ENCODE data around the gene CRISP2.
"Not testable (repeated sequence)": the region's sequence is repeated elsewhere in the genome, so short reads cannot be mapped to it uniquely, and the experiment has no call there.

The CRISP2 gene, protein sequence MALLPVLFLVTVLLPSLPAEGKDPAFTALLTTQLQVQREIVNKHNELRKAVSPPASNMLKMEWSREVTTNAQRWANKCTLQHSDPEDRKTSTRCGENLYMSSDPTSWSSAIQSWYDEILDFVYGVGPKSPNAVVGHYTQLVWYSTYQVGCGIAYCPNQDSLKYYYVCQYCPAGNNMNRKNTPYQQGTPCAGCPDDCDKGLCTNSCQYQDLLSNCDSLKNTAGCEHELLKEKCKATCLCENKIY

DNA sequence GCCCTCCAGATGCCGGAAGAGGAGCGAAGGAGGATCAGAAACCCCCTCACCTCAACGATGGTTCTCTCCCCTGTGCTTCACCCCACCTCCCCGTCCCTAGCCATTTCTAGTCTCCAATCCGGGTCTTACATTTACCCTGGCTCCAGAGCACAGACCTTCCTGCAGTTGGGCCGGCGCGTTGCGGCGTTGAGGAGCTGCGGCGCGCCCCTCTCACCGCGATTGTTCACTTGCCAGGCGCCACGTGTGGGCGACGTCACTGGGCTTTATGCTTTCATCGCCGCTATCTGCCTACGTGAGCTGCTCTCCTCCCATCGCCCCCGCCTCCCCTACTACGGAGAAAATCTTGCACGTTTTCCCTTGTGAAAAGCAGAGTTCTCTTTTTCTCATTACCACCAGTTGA is at the start of gene CRISP2:
Gene CRISP2, minus strand, starts transcription at position 198 of the 400 bp plus-strand sequence. CDS start 4,347 bp downstream, outside the sequence.
- DNase-seq (ENCODE audit: low read depth in 2 of 2), result no peak

DNA sequence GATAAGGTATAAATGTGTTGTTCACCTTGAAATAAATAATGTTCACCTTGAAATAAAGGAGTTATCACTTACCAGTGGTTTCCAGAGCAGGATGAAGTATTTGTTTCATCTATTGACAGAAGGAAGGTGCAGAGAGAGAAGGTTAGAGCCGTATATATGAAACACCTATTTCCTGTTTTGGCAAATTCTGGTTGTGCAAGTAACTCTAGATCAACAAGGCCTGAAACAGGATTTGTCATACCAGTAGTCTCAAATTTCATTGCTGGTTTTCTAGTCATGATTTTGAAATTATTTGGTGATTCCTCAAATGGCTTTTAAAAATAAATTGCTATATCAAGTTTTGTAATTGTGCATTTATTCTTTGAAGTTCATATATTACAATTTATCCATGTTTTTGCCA is 30.9 kb upstream of the CRISP2 start, which contains the start of gene CRISP3:
Gene CRISP3, minus strand, starts transcription at position 130 of the 400 bp plus-strand sequence. Its CDS starts 21 bp downstream, at position 109.
- DNase-seq (ENCODE audit: low read depth in 2 of 2), result no peak

DNA sequence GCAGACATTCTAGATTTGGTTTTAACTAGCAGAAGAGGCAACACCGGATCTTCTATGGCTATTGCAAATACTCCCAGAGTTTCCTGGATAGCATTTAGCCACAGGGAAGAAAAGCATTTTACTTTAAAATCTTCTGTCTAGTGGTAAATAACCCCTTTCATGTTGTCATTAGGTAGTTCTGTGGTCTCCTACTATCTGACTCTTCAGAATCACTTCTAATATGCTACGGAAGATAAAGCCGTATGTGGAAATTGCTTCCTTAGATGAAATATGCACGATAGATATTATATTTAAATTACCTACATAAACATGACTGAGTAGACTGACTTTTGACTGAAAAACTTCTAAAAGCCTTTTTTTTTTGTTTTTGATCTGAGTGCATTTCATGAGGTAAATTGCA is 30.1 kb upstream of the CRISP2 start:
- no peak for DNase-seq (ENCODE audit: low read depth in 2 of 2)

DNA sequence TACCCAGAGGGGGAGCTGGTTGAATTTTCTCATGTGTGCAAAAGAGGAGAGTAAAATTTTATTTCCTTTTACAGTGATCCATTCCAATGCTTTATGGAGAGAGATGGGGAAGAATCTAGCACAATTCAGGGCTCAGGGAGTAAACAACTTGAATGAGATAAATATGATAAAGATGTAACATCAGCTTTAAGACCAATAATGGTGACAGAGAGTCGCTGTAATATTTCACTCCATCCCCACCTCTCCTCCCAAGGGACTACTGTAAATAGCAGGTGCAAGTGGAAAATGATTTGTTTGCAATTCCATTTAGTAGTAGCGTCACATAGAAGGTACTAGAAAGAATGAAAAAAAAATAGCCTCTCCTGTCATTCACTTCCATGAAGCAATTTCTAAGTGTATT is 26.1 kb upstream of the CRISP2 start:
- no peak for DNase-seq (ENCODE audit: low read depth in 2 of 2)

DNA sequence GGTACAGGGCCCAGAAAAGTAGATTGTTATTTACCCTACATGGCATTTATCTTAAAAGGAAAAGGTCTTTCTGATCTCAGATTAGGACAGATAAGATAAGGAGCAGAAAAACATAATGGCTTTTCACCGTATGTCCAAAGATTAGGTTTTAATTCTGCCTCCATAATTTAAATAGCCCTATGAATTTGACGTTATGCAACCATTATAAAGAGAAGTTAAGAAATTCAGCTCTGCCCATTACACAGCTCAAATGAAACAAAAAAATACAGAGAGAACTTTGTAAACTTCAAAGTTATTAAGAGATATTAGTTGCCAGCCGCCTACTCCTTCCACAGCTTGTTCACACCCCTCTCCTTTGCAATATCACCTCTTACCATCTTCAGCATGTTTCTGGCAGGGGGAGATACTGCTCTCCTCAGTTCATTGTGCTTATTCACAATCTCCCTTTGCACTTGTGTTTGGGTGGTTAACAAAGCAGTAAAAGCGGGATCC is 22.7 kb upstream of the CRISP2 start:
- DNase-seq (ENCODE audit: low read depth in 2 of 2), result no peak

DNA sequence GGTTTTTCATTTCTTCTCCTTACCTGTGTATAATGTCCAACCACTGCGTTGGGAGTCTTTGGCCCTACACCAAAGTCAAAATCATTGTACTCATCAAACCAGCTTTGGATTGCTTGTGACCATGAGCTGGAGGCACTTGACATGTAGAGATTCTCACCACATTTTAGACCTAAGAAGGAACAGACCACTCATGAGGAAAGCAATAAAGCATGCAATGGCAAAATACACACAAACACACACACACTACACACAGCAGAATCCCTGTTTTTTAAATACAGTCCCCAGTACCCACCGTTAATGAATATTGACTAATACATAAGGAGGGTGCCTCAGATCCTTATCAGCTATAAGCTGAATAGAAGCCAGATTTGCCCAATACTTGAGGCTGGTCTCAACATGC is 20.3 kb upstream of the CRISP2 start:
- no peak for DNase-seq (ENCODE audit: low read depth in 2 of 2)

DNA sequence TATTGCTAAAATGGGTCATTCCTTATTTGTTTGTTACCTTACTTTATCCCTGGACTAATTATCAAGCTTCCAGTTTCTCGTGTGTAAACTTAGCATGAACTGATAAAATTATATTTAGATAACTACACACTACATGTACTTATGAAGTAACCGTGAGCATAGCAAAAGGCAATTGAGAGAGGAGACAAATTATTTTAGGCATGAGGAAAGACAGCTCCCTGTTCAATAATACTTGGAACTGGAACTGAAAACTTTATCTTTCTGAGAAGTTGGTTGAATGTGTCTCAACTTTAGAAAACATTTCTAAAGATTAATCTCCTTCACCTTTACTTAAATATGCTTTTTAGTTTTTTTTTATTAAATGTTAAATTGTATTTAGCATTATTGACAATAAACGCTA is 19.4 kb upstream of the CRISP2 start:
- DNase-seq (ENCODE audit: low read depth in 2 of 2), result no peak

DNA sequence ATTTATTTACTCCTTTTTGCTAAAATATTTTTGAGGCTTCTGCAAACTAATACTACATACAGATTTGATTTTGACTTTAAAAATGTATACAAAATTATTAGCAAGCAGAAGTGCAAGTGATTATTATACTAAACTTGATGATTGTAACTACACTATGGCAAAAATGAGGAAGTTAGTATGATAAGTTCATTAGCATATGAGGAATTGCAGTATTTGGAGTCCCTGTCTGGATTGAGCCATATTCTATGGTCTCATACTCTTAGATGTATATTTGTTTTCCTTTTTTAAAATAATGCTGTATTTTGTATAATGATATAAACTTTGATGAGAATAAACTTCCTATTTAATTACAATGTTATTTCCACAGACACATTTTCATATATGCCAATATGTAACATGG is 16.9 kb upstream of the CRISP2 start:
- DNase-seq (ENCODE audit: low read depth in 2 of 2), result no peak

DNA sequence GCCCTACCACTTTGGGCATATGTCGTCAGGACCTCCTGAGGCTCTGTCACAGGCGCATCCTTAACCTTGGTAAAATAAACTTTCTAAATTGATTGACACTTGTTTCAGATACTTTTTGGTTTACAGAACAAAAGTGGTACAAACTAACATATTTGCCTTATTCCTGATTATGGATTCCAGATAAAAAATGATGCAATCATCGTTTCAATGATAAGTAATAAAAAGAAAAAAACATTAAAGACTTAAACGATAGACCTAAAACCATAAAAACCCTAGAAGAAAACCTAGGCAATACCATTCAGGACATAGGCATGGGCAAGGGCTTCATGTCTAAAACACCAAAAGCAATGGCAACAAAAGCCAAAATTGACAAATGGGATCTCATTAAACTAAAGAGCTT is 10.6 kb upstream of the CRISP2 start:
- not testable (repeated sequence) for DNase-seq (ENCODE audit: low read depth in 2 of 2)

DNA sequence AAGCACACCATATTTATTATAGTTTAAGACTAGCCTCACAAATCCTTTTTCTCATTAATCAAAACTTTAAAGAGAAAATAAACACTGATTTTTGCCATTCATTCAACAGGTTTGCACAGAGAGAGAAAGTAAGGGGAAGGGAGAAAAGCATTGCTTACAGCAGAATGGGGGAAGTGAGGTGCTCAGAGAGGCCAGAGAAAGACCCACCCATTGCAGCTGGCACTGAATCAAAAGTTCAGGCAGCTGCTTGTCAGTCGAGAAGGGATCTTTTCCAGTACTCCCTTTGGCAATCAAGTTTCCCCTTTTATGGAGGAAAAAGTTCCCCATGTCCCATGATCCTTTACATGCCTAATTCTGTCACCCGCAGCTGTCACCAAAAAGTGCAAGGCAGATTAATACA is 8.0 kb upstream of the CRISP2 start:
- no peak for DNase-seq (ENCODE audit: low read depth in 2 of 2)

DNA sequence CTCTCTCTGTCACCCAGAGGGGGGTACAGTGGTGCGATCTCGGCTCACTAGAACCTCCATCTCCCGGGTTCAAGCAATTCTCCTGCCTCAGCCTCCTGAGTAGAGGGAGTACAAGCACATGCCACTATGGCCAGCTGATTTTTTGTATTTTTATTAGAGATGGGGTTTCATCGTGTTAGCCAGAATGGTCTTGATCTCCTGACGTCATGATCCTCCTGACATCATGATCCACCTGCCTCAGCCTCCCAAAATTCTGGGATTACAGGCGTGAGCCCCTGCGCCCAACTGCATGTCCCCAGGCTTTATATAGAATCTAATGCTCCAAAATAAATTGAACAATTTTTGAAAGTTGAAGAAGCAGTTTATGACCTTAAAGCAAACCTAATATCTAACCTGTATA is 7.0 kb upstream of the CRISP2 start:
- no peak for DNase-seq (ENCODE audit: low read depth in 2 of 2)

DNA sequence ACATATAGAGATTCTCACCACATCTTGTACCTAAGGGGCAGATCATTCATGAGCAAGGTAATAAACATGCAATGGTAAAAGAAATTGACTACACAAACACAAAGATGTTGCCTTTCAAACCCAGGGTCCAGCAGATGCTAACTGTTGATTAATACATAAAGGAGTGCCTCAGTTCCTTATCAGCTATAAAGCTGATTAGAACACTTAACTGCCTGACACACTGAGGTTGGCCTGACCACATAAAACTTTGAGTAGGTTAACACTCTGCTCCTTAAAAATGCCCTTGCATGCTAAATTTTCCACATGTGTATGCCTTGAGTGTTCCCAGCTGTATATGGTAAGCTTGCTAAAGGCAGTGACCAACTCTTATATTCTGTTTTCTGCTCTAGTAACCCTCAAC is 14.9 kb downstream of the CRISP2 start:
- DNase-seq (ENCODE audit: low read depth in 2 of 2), result no peak

DNA sequence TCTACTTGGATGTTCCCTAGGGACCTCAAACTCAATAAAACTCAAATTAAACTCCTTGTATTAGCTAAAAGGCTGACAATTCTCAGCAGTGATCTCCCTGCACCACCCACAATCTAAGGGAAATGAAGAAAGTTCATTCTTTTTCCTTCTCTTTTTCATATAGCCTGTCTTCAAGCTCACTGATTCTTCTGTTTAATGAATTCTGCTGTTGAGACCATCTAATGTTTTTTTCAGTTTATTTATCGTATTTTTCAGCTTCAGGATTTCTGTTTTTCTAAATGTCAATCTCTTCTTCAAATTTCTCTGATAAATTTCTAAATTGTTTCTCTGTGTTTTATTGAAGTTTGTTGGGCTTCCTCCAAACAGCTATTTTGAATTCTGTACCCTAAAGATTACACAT is 19.8 kb downstream of the CRISP2 start:
- DNase-seq (ENCODE audit: low read depth in 2 of 2), result no peak

DNA sequence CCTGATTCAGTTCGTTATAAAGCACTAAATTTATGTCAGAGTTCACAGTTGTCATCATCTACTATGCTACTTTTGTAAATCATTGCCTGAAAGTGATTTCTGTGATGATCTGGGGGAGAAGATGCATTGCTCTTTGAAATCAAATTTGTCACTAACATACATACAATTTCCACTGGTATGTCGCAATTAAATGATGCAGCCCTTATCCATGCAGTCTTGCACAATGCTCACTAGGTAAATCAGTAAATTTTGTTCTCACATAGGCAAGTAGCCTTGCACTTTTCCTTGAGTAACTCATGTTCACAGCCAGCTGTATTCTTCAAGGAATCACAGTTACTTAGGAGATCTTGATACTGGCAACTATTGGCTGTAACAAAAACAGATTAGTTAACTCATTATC is 20.8 kb downstream of the CRISP2 start:
- DNase-seq (ENCODE audit: low read depth in 2 of 2), result no peak

DNA sequence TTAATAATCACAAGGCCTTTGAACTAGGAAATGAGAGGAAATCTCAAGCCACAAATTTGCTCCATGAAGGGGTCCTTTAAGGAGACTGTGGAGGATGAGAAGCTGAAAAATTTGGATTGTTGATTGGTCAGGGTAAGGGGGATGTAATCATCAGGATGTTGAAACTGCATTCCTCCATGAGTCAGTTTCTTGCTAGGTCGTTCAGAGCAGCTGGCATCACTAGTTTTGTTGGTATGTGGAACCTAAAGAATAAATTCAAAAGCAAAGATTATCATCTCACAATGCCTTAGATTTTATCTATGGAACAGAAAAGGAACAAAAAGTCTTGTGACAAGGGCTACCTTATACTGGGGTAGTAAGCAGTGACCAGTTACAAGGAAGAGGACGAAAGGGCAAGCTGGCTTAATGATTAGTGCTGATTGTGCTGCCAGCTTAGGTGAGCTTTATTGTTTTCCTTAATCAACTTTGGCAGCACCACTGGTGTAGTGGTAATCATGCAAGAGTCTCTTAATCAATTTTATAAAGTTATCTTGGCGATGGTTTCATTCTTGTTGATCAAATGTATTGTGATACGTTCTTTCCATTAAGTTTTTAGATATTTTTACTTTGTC is 36.6 kb downstream of the CRISP2 start:
- no peak for DNase-seq (ENCODE audit: low read depth in 2 of 2)

DNA sequence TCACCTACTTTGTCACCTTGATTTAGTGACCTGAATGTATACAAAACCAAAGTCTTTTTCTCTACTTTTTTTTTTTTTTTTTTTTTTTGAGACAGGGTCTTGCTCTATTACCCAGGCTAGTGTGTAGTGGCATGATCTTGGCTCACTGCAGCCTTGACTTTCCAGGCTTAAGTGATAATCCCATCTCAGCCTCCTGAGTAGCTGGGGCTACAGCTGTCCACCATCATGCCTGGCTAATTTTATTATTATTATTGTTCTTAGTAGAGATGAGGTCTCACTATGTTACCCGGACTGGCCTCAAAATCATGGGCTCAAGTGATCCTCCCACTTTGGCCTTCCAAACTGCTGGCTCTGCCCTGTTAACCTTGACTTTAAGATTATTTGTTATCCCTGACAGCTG is 37.5 kb downstream of the CRISP2 start:
- DNase-seq (ENCODE audit: low read depth in 2 of 2), result no peak

DNA sequence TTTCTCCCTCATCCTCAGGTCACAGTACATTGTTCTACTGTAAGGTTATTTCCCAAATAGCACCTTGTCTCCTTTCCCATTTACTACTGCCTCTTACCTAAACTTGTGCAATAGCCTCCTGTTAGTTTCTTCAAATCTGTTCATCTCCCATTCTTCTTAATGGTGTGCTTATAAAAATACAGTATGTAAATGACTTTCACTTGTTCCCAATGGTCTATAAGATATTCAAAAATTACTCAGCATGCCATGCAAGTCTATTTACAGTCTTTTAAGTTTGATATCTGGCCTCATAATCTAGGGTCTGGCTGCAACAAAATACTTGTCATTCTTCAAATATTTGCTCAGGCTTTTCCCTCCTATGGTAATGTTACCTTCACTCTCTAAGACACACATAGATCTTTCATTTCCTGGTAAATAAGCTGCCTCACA is 45.2 kb downstream of the CRISP2 start:
- no peak for DNase-seq (ENCODE audit: low read depth in 2 of 2)

DNA sequence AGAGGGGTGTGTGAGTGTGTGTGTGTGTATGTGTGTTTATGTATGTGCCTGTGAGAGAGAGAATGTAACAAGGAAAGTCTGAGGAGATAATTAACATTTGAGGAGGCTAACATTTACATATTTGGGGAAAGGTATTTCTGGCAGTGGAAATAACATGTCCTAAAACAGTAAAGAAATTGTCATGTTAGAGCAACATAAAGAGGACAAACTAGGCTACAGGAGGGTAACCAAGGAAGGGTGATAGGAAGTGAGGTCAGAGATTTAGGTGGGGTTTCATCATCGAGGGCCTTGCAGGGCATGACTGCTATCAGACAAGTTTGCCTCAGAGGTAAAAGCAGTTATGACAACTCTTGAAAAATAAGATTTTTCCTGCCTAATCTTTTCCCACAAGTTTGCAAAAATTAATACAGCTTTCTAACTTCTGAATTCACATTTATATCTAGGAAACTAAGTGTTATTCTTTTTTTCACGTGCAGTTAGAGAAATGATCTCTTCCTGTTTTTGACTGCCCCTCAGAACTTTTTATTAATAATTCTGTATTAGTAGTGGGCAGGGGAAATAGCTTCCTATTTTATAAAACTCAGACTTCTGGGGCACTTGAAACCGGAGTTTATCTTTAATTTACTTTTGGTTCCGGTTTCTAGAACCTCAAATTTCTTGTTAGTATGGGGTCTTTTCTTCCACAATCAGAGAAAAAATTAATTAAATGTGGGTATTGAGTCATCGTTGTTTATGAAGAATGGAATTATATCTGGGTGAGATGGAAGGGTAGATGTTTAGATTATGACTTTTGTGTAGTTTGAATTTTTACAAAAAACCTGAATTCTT is 46.2 kb downstream of the CRISP2 start:
- DNase-seq (ENCODE audit: low read depth in 2 of 2), result no peak

DNA sequence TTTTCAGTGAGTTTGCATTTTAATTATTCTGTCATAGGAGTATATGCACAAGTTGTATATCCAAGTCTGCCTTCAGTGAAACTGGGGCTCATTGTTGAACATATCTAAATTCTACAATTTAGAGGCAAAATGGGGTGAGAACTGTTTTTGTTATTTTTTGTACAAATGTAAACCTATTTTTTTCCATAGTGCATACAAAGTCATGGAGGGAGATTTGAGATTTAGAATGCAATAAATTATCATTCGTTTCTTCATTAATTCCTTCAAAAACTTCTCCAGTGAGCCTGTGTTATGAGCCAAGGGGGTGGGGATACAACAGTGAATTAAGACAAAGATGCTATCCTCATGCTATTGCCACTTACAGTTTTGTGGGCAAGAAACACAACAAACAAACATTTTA is 46.9 kb downstream of the CRISP2 start:
- DNase-seq (ENCODE audit: low read depth in 2 of 2), result no peak

DNA sequence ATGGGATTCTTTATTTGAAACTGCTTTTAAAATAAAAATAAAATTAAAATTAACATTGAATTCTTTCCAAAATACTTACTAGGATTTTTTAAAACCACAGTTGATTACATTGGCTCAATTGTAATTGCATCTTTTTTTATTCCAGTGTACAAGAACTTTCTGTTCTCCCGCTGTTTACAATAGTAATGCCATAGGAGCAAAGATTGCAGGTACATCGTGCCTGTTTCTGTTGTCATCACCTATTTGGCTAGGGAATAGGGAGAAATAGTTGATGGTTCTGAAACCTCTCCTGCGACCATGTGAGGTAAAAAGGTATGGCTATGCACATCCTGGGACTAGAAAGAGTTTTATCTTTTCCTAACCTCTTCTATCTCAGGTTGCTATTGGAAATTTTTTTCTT is 48.5 kb downstream of the CRISP2 start:
- no peak for DNase-seq (ENCODE audit: low read depth in 2 of 2)

DNA sequence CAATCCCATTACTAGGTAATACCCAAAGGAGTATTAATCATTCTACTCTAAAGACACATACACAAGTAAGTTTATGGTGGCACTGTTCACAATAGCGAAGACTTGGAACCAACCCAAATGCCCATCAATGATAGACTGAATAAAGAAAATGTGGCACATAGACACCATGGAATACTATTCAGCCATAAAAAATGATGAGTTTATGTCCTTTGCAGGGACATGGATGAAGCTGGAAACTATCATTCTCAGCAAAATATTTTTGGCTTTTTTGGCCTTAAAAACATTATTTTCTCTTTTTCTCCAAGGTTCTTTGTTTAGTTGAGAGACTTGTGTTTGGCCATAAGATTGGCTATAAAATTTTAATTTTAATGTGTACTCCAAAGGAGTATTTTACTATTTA is 49.3 kb downstream of the CRISP2 start:
- DNase-seq (ENCODE audit: low read depth in 2 of 2), result not testable (repeated sequence)

DNA sequence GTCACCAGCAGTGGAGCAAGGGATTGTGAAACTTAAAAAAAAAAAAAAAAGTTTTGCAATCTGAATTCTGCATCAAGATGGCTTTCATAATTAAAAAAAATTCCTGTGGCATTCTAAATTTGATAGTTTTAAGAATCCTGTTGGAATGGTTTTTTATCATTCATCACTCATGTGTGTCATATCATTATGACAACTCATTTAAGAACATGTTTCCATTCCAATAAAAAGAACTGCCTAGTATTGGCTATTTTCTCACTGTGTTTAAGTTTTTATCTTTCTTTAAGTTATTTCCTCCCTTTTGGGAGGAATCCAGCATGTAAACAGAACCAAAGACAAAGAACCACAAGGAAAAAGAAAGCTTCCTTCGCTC is 50.5 kb downstream of the CRISP2 start:
- DNase-seq (ENCODE audit: low read depth in 2 of 2), result no peak
